Measurements from ENCODE around the gene NGFR.

NGFR gene

DNA sequence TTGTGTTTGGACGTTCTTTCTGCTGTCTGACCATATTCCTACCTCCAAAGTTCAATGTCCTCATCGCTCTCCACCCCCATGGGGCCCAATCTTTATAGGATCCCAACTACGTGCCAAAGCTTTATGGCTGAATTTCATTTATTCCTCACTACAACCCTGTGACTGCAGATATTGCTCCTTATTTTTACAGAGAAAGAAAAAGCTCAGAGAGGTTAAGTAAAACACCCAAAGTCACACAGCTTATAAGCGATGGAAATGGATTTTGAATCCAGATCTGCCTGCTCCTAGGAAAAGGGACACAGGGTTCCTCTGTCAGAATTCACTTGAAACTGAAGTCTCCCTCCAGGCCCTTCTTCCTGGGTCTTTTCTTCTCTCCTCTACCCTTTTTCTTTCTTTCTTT, 9.3 kb downstream of the NGFR start:
- TF ChIP-seq POLR2AphosphoS5 (IDR thresholded peaks at IDR 0.05; ENCODE audit: low read depth, low read length) (no peak), PAX5 (IDR thresholded peaks at IDR 0.05; ENCODE audit: insufficient read depth, low read length, severe bottlenecking) (no peak), TAF1 (IDR thresholded peaks at IDR 0.05; ENCODE audit: low read depth, low read length) (no peak), POLR2A (IDR thresholded peaks at IDR 0.05; ENCODE audit: low read depth, low read length) (no peak)
- FAIRE-seq (no peak), DNase-seq (ENCODE audit: insufficient read length, low spot score) (no peak)

DNA sequence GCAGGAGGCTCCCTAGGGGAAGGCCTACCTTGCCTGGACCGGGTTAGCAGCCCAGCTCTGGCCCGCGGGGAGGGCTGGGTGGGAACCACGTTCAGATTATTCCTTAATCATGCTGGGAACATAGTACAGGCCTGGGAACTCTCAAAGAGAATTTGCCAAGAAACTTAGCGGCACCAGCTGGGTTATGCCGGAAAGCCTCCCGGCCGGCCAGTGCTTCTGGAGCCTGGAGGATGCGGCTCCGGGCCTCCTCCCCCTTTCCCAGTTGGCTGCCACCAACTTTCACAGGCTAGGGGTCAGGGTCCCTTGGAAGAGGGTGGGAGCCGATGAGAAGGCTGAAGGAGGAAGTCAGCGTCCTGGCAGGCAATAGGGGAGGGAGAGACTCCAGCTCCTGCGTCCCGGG, 10.8 kb downstream of the NGFR start:
- DNase-seq (ENCODE audit: insufficient read length, low spot score) (no peak), FAIRE-seq (no peak)
- TF ChIP-seq POLR2AphosphoS5 (IDR thresholded peaks at IDR 0.05; ENCODE audit: low read depth, low read length) = no peak
- no peak for TF ChIP-seq TAF1 (IDR thresholded peaks at IDR 0.05; ENCODE audit: low read depth, low read length)
- TF ChIP-seq PAX5 (IDR thresholded peaks at IDR 0.05; ENCODE audit: insufficient read depth, low read length, severe bottlenecking) = no peak
- no peak for TF ChIP-seq POLR2A (IDR thresholded peaks at IDR 0.05; ENCODE audit: low read depth, low read length)
- TF ChIP-seq SPI1 (IDR thresholded peaks at IDR 0.05; ENCODE audit: low read depth, low read length) = no peak
- no peak for TF ChIP-seq POU2F2 (IDR thresholded peaks at IDR 0.05; ENCODE audit: low read depth, low read length)

DNA sequence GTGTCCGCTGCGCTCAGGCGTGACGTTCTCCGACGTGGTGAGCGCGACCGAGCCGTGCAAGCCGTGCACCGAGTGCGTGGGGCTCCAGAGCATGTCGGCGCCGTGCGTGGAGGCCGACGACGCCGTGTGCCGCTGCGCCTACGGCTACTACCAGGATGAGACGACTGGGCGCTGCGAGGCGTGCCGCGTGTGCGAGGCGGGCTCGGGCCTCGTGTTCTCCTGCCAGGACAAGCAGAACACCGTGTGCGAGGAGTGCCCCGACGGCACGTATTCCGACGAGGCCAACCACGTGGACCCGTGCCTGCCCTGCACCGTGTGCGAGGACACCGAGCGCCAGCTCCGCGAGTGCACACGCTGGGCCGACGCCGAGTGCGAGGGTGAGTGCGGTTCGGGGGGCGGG, 11.2 kb downstream of the NGFR start:
- FAIRE-seq = no peak
- TF ChIP-seq POU2F2 (IDR thresholded peaks at IDR 0.05; ENCODE audit: low read depth, low read length) = no peak
- TF ChIP-seq TAF1 (IDR thresholded peaks at IDR 0.05; ENCODE audit: low read depth, low read length) = no peak
- no peak for TF ChIP-seq POLR2A (IDR thresholded peaks at IDR 0.05; ENCODE audit: low read depth, low read length)
- no peak for TF ChIP-seq POLR2AphosphoS5 (IDR thresholded peaks at IDR 0.05; ENCODE audit: low read depth, low read length)
- no peak for TF ChIP-seq SPI1 (IDR thresholded peaks at IDR 0.05; ENCODE audit: low read depth, low read length)
- TF ChIP-seq PAX5 (IDR thresholded peaks at IDR 0.05; ENCODE audit: insufficient read depth, low read length, severe bottlenecking) = no peak

DNA sequence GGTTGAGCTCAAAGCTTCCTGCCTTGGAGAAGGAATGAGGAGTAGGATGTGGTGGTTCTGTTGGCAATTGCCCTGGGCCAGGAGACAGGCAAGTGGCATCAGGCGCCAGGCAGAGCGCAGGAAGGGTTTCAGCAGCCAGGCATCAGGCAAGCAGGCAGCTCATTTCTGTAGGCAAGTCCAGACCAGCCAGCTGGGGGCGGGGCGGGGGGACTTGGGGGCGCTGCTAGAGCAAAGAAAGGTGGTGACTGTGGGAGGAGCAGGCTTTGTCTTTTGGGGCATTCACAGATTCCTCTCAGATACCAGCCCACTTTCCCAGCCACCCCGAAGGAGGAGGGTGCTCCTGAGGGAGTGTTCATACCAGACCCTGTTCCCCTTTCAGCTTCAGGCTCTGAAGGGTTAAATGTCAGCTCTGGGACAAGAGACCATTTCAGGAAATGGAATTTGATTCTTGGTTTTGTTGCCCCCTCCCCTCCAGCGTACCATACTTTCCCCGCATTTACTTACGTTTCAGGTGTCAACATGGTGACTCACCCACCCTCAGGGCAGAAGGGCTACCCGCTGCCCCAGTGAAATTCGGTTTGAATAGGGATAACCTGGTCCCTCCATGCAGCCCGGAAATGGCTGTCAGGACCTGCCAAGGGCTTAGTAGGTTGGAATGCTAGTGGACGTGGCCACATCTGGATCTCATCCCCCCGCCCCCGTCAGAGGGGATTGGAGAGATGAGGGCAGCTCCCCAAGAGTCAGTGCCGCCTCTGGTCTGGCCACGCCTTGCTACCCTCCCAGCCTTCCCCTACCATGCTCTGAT, 13.2 kb downstream of the NGFR start:
- no peak for DNase-seq (ENCODE audit: insufficient read length, low spot score)
- no peak for TF ChIP-seq SPI1 (IDR thresholded peaks at IDR 0.05; ENCODE audit: low read depth, low read length)
- TF ChIP-seq TAF1 (IDR thresholded peaks at IDR 0.05; ENCODE audit: low read depth, low read length) = no peak
- no peak for TF ChIP-seq PAX5 (IDR thresholded peaks at IDR 0.05; ENCODE audit: insufficient read depth, low read length, severe bottlenecking)
- TF ChIP-seq POLR2AphosphoS5 (IDR thresholded peaks at IDR 0.05; ENCODE audit: low read depth, low read length) = no peak
- TF ChIP-seq POLR2A (IDR thresholded peaks at IDR 0.05; ENCODE audit: low read depth, low read length) = no peak
- TF ChIP-seq POU2F2 (IDR thresholded peaks at IDR 0.05; ENCODE audit: low read depth, low read length) = no peak

More for the DNA sequence above, 11.2 kb downstream of the NGFR start:
- no peak for DNase-seq (ENCODE audit: insufficient read length, low spot score)

DNA sequence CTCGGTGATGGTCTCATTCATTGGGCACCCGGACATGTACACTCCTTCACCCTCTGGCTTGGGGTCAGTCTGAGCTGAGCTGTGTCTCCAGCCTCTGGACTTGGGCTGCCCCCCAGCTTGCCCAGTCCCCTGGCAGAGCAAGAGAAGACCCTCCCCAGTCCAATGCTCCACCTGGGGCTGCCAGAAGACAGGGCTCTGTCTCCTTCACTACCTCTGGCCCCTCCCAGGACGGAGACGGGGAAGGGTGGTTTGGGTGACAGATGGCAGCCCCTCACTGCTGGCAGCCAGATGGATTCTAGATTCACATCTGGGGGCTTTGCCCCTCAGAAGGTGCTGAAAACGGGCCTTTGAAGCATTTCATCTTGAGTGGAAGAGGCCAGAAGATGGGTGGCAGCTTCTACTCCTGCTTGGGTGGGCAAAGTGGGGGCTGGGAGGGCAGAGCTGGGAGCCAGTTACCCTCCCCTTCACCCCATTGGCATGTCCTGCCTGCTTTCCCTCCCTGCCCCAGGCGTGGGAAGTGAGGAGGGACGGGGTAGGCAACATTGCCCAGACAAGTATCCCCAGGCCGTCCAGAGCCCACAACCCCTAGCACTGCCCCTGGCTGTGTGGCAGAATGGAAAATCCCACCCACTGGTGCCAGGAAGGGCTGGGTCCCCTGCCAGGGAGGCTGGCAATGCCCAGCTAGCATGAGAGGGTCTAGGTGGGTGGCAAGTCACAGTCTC, 13.9 kb downstream of the NGFR start:
- no peak for FAIRE-seq
- TF ChIP-seq POU2F2 (IDR thresholded peaks at IDR 0.05; ENCODE audit: low read depth, low read length) (no peak), POLR2A (IDR thresholded peaks at IDR 0.05; ENCODE audit: low read depth, low read length) (no peak), SPI1 (IDR thresholded peaks at IDR 0.05; ENCODE audit: low read depth, low read length) (no peak)
- no peak for DNase-seq (ENCODE audit: insufficient read length, low spot score)

More for the DNA sequence above, 13.2 kb downstream of the NGFR start:
- FAIRE-seq = no peak

DNA sequence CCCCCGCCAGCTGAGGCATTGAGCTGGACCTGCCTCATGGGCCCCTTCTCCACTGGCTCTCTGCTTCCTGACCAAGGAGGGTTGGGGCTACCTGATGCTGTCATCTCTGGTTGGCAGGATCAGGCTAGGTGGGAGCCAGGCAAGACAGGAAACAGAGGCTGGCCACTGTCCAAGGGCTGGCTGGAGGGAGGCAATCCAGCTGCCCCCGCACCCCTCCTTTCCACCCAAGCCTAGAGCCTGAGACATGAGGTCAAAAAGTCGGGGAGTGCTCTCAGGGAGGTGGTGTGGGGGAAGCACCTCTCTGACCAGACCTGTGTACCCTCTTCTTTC, 14.5 kb downstream of the NGFR start:
- FAIRE-seq = no peak
- DNase-seq (ENCODE audit: insufficient read length, low spot score) = no peak

DNA sequence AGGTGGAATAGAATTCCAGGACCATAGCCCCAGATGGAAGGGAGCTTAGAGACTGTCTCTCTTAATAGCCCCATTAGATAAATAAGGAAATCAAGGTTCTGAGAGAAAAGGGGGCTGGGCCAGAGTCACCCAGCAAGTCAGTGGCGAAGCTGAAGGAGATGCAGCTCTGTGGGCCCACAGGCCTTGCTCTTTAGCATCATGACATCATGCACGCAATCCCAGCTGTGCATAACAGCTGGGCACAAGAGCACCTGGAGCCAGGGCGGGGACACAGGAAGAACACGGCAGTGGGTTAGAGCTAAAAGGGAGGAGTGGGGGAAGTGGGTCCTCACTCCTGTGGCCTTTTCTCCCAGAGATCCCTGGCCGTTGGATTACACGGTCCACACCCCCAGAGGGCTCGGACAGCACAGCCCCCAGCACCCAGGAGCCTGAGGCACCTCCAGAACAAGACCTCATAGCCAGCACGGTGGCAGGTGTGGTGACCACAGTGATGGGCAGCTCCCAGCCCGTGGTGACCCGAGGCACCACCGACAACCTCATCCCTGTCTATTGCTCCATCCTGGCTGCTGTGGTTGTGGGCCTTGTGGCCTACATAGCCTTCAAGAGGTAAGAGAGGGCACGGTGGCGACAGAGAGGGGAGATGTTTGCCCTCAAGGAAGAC, 15.1 kb downstream of the NGFR start:
- TF ChIP-seq POU2F2 (IDR thresholded peaks at IDR 0.05; ENCODE audit: low read depth, low read length) = no peak
- no peak for TF ChIP-seq SPI1 (IDR thresholded peaks at IDR 0.05; ENCODE audit: low read depth, low read length)
- no peak for TF ChIP-seq POLR2A (IDR thresholded peaks at IDR 0.05; ENCODE audit: low read depth, low read length)
- no peak for TF ChIP-seq TAF1 (IDR thresholded peaks at IDR 0.05; ENCODE audit: low read depth, low read length)
- no peak for TF ChIP-seq POLR2AphosphoS5 (IDR thresholded peaks at IDR 0.05; ENCODE audit: low read depth, low read length)
- no peak for TF ChIP-seq PAX5 (IDR thresholded peaks at IDR 0.05; ENCODE audit: insufficient read depth, low read length, severe bottlenecking)
- FAIRE-seq = no peak
- DNase-seq (ENCODE audit: insufficient read length, low spot score) = no peak

More for the DNA sequence above, 14.5 kb downstream of the NGFR start:
- TF ChIP-seq TAF1 (IDR thresholded peaks at IDR 0.05; ENCODE audit: low read depth, low read length) = no peak
- no peak for TF ChIP-seq POLR2A (IDR thresholded peaks at IDR 0.05; ENCODE audit: low read depth, low read length)
- TF ChIP-seq SPI1 (IDR thresholded peaks at IDR 0.05; ENCODE audit: low read depth, low read length) = no peak
- TF ChIP-seq POU2F2 (IDR thresholded peaks at IDR 0.05; ENCODE audit: low read depth, low read length) = no peak
- TF ChIP-seq PAX5 (IDR thresholded peaks at IDR 0.05; ENCODE audit: insufficient read depth, low read length, severe bottlenecking) = no peak
- TF ChIP-seq POLR2AphosphoS5 (IDR thresholded peaks at IDR 0.05; ENCODE audit: low read depth, low read length) = no peak

DNA sequence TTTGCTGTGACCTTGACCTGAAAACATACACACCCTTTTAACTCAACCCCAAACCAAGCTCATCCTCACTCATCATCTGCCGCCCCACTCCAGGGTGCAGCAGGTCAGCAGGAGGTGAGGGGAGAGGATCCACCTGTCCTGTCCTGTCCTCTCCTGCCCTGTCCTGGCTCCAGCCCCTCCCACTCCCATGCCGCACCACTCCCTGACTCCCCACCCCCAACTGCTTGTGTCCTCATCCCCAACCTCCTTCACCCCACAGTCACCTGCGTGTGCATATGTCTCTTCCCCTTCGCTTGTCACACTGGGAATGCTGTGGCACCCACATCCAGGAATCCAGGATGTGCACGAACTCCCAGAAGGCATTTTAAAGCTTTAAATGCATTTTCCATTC, 15.6 kb downstream of the NGFR start:
- FAIRE-seq (no peak), DNase-seq (ENCODE audit: insufficient read length, low spot score) (no peak)
- no peak for TF ChIP-seq TAF1 (IDR thresholded peaks at IDR 0.05; ENCODE audit: low read depth, low read length)
- TF ChIP-seq POLR2A (IDR thresholded peaks at IDR 0.05; ENCODE audit: low read depth, low read length) = no peak
- TF ChIP-seq POU2F2 (IDR thresholded peaks at IDR 0.05; ENCODE audit: low read depth, low read length) = no peak
- no peak for TF ChIP-seq PAX5 (IDR thresholded peaks at IDR 0.05; ENCODE audit: insufficient read depth, low read length, severe bottlenecking)
- TF ChIP-seq POLR2AphosphoS5 (IDR thresholded peaks at IDR 0.05; ENCODE audit: low read depth, low read length) = no peak
- TF ChIP-seq SPI1 (IDR thresholded peaks at IDR 0.05; ENCODE audit: low read depth, low read length) = no peak

DNA sequence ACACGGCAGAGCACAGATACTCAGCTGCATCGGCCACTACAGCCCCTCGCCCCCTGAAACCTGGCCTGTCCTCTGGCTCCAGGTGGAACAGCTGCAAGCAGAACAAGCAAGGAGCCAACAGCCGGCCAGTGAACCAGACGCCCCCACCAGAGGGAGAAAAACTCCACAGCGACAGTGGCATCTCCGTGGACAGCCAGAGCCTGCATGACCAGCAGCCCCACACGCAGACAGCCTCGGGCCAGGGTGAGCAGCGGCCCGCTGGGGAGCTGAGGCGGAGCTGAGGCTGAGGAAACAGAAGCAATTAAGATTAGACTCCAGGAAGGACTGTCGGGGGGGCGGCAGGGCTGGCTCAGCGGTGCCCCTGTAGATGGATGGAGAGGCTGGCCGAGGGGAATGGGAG, 16.7 kb downstream of the NGFR start:
- DNase-seq (ENCODE audit: insufficient read length, low spot score) = no peak
- no peak for FAIRE-seq
- TF ChIP-seq POU2F2 (IDR thresholded peaks at IDR 0.05; ENCODE audit: low read depth, low read length) = no peak
- no peak for TF ChIP-seq POLR2AphosphoS5 (IDR thresholded peaks at IDR 0.05; ENCODE audit: low read depth, low read length)
- no peak for TF ChIP-seq PAX5 (IDR thresholded peaks at IDR 0.05; ENCODE audit: insufficient read depth, low read length, severe bottlenecking)
- TF ChIP-seq POLR2A (IDR thresholded peaks at IDR 0.05; ENCODE audit: low read depth, low read length) = no peak
- TF ChIP-seq TAF1 (IDR thresholded peaks at IDR 0.05; ENCODE audit: low read depth, low read length) = no peak
- TF ChIP-seq SPI1 (IDR thresholded peaks at IDR 0.05; ENCODE audit: low read depth, low read length) = no peak
